Activated naive CD4-positive, alpha-beta T cell treated with Interleukin-2 at 50 U/mL for 16 hours (primary cell): ENCODE results near the gene OR6C75.
"Not testable (repeated sequence)": the region's sequence is repeated elsewhere in the genome, so short reads cannot be mapped to it uniquely, and the experiment has no call there.

Experiments used
- DNase-seq: peaks from one replicate; pipeline ENCODE4 v3.0.0-alpha.2; 2020

The OR6C75 gene

GRCh38 chr12:55362675-55363074 is at the start of gene OR6C75:
Gene OR6C75, plus strand, starts transcription at chr12:55362975. Its CDS starts 2,136 bp downstream, at chr12:55365111.
- no peak for DNase-seq

GRCh38 chr12:55314043-55314442 is 48.7 kb upstream of the OR6C75 start, which contains the start of gene OR6C1:
Gene OR6C1, plus strand, starts transcription at chr12:55314343. Its CDS starts 6,257 bp downstream, at chr12:55320600.
- no peak for DNase-seq

GRCh38 chr12:55320201-55320600 is 42.6 kb upstream of the OR6C75 start:
- no peak for DNase-seq

GRCh38 chr12:55325801-55326200 is 37.0 kb upstream of the OR6C75 start:
- not testable (repeated sequence) for DNase-seq

- no peak for DNase-seq
These were observed 32.3 kb upstream of the OR6C75 start, which contains the start of gene OR6C3 for GRCh38 chr12:55330446-55330845. Gene OR6C3, plus strand, starts transcription at chr12:55330746. Its CDS starts 955 bp downstream, at chr12:55331701.

GRCh38 chr12:55336002-55336401 is 26.8 kb upstream of the OR6C75 start:
- no peak for DNase-seq

GRCh38 chr12:55355338-55355737 is 7.4 kb upstream of the OR6C75 start:
- DNase-seq = not testable (repeated sequence)

GRCh38 chr12:55365086-55365485 is 2.3 kb downstream of the OR6C75 start:
- DNase-seq = no peak

GRCh38 chr12:55372521-55372920 is 9.7 kb downstream of the OR6C75 start:
- no peak for DNase-seq

- DNase-seq = no peak
These were observed 23.1 kb downstream of the OR6C75 start for GRCh38 chr12:55385891-55386290.

GRCh38 chr12:55392032-55392795 is 29.4 kb downstream of the OR6C75 start:
- DNase-seq = no peak

GRCh38 chr12:55396326-55396725 is 33.6 kb downstream of the OR6C75 start:
- no peak for DNase-seq

- DNase-seq = no peak
These were observed 37.5 kb downstream of the OR6C75 start, which contains the start of gene OR6C65 for GRCh38 chr12:55400229-55400628. Gene OR6C65, plus strand, starts transcription at chr12:55400529. Its CDS starts 0 bp downstream, at chr12:55400529.

GRCh38 chr12:55407866-55408265 is 45.1 kb downstream of the OR6C75 start:
- DNase-seq = no peak

GRCh38 chr12:55409133-55409532 is 46.4 kb downstream of the OR6C75 start:
- DNase-seq = not testable (repeated sequence)

GRCh38 chr12:55412138-55412537 is 49.4 kb downstream of the OR6C75 start:
- not testable (repeated sequence) for DNase-seq

- not testable (repeated sequence) for DNase-seq
These were observed 51.0 kb downstream of the OR6C75 start for GRCh38 chr12:55413498-55414388.

- not testable (repeated sequence) for DNase-seq
These were observed 51.6 kb downstream of the OR6C75 start for GRCh38 chr12:55414396-55414823.

GRCh38 chr12:55414889-55415288 is 52.1 kb downstream of the OR6C75 start:
- not testable (repeated sequence) for DNase-seq

GRCh38 chr12:55416961-55417360 is 54.2 kb downstream of the OR6C75 start:
- no peak for DNase-seq
